Fibroblast of pulmonary artery (primary cell): Measurements from ENCODE around the gene PLPPR1.

Experiments
- DNase-seq: peaks from one replicate; pipeline ENCODE4 v3.0.0-alpha.2; 2010; ENCODE audit warnings: low read depth
- H3K4me3 ChIP-seq: replicated peaks from 2 replicates; pipeline ENCODE4 v1.5.1; 2011; ENCODE audit warnings: low read depth, mild to moderate bottlenecking, control low read depth, low read length, moderate library complexity
- TF ChIP-seq, protein P1 (sequence below): IDR thresholded peaks from 2 replicates; pipeline ENCODE4 v1.5.1; 2011; ENCODE audit warnings: mild to moderate bottlenecking, control low read depth, low read length, inconsistent platforms; ENCODE audit errors: missing control alignments

PLPPR1 gene

DNA sequence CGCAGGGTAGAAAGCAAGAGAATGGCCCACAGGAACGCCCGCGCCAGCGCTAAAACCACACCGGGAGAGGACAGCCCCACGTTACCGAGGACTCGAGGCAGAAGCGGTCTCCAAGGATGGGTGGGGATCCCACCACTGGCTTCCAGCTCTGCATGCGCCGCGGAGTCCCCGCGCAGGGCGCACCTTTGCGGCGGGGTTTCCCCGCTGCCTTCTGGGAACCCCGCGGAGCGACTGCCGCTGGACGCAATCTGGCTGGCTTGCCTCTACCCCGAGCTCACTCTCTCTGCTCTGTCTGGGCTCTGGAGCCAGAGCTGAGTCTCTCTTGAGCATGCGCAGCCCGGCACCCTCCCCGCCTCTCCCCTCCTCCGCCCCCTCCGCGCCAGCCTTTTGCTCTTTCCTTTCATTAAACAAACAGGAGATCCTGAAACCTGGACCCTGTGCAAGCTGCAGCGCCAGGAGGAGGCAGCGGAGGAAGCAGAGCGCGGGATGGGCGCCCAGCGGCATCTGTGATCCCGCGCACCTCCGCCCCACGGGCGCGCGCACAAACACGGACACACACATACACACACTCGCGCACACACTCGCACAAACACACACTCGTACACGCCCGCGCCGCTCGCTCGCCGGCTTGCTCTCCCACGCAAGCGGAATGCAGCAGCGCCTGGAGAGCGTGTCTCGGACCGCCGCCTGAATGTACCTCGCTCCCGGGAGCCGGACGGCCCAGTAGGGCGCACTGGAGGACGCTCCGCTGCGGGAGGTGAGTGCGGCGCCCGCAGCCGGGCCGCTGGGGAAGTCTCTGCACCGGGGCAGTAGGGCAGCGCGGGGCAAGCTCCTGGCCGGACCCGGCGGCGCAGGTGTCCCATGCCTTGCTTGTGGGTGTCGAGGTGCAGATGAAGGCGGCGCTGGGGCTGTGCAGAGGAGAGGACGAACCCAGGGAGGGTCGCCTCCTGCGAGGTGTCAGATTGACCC is at the start of gene PLPPR1:
Gene PLPPR1 (plus strand): TSS at position 382 of the 969 bp plus-strand sequence.
- peak; percentile 50 for DNase-seq
- peak within 1 kb of the TSS; percentile 51 for H3K4me3 ChIP-seq
- TF ChIP-seq, protein P1, sequence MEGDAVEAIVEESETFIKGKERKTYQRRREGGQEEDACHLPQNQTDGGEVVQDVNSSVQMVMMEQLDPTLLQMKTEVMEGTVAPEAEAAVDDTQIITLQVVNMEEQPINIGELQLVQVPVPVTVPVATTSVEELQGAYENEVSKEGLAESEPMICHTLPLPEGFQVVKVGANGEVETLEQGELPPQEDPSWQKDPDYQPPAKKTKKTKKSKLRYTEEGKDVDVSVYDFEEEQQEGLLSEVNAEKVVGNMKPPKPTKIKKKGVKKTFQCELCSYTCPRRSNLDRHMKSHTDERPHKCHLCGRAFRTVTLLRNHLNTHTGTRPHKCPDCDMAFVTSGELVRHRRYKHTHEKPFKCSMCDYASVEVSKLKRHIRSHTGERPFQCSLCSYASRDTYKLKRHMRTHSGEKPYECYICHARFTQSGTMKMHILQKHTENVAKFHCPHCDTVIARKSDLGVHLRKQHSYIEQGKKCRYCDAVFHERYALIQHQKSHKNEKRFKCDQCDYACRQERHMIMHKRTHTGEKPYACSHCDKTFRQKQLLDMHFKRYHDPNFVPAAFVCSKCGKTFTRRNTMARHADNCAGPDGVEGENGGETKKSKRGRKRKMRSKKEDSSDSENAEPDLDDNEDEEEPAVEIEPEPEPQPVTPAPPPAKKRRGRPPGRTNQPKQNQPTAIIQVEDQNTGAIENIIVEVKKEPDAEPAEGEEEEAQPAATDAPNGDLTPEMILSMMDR, result no peak

DNA sequence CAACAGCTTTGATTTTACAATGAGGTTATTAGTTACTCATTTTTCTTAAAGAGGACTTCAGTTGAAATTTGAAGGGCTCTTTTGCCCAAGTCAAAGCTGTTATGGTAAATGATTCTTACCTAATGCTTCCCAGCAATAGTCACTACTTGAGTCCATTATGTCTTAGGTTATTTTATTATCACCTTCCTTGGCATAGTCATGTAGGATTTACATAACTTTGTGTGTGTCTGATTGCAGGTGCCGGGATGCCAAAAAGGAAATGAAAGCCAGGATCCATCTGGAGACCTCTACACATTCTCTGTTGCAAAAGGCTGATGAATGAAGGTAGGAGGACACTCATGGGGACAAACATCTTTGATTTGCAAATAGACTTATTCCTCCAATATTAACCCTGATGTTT is 38.8 kb upstream of the PLPPR1 start:
- H3K4me3 ChIP-seq, result no peak overlapping the region
- DNase-seq, result no peak
- TF ChIP-seq, protein P1, result no peak

DNA sequence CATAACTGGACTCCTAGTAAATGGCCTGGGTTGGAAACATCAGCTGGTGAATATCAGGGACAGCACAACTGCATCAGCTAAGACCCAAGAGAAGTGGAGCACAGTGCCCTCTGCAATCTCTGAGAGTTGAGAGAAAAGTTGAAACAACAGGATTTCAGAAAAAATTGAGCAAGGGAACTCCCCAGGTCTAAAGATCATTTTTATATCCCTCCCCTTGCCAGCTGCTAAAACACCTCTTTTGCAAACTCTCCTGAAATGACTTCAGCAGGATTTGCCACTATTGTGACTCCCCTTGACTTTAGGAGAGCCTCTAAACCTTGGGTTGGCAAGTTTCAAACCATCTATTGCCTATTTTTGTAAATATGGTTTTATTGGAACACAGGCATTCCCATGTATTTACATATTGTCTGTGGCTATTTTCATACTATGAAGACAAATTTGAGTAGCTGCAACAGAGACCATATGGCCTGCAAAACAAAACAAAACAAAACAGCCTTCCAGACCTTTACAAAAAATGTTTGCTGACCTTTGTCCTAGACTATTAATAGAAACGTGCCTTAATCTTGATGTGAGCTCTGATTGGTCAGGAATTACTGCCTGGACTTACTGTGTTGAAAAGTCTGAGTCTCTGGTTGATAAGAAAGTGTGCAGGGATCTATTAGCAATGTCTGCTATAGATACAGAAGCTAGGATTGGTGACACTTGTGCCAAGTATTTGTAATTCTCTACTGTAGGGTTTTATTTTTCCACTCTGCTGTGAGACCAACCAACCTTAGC is 37.7 kb upstream of the PLPPR1 start:
- TF ChIP-seq, protein P1, result no peak
- DNase-seq, result no peak
- H3K4me3 ChIP-seq, result no peak overlapping the region

DNA sequence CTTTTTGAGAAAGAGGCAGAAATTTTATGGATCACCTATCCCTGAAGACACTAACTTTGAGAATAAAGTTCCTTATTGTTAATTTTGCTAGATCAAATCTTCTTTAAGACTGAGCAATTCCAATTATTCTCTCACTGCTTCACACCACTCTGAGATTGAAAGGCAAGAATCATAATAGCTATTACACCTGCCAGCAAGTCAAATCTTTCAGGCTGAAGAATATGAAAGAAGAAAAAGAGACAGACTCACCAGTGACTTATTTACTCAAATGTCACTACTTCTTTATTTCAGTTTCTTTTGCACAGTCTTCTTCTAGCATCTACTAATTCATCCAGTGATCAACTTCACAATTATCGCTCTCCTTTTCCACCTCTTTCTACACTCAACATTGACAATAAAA is 35.9 kb upstream of the PLPPR1 start:
- no peak for DNase-seq
- TF ChIP-seq, protein P1, result no peak
- no peak overlapping the region for H3K4me3 ChIP-seq

DNA sequence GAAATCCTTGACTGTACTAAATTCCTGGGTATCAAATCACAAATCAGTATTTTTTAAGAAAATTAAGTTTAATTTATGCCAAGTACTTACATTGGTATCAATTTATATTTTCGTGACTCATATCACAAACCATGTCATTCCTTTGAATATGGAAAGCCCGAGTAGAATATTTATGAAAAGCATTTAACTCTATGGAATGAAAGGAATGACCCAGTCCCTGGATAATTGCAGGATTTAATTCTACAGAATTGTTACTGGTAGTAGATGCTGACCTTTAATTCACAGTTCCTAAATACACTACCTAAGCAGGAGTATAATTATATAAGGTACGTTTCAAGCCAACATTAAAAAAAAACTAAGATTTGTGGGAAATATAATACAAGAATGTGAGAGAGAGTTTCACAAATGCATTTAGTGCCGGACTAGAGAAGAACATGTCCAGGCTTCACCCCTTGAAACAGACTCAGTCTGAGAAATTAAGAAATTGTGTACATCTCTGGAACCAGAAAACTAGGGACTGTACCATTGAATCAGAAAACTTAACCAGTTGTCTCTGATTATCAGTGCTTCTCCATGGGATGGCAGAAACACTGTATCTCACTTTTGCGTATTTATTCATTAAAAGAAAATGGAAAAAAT is 28.5 kb upstream of the PLPPR1 start:
- no peak overlapping the region for H3K4me3 ChIP-seq
- TF ChIP-seq, protein P1, result no peak
- no peak for DNase-seq

DNA sequence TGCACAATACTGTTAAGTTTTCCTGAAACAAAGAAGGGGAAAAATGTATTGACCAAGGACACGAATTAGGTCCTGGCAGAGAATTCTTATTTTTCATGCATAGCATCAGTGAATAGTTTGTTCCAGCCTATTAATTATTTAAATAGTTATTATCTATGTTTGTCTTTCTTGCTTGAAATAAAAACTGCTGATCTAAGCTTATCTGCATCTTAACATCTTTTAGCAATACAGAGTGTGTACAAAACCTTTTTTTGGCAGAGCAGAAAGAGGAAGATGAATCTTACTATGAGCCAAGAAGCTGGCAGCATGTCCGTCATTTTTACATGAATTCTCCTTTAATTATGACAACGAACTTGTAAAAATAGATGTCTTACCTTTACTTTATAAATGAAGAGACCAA is 23.3 kb upstream of the PLPPR1 start:
- TF ChIP-seq, protein P1, result no peak
- H3K4me3 ChIP-seq, result no peak overlapping the region
- DNase-seq, result no peak
